CD4-positive, alpha-beta T cell treated with Interleukin-17A for 4 hours (primary cell): ENCODE measurements around the gene OARD1.

Experiments used
- DNase-seq: peaks from one replicate; pipeline ENCODE4 v3.0.0-alpha.2; 2020; ENCODE audit warnings: mixed read lengths

OARD1 gene

DNA sequence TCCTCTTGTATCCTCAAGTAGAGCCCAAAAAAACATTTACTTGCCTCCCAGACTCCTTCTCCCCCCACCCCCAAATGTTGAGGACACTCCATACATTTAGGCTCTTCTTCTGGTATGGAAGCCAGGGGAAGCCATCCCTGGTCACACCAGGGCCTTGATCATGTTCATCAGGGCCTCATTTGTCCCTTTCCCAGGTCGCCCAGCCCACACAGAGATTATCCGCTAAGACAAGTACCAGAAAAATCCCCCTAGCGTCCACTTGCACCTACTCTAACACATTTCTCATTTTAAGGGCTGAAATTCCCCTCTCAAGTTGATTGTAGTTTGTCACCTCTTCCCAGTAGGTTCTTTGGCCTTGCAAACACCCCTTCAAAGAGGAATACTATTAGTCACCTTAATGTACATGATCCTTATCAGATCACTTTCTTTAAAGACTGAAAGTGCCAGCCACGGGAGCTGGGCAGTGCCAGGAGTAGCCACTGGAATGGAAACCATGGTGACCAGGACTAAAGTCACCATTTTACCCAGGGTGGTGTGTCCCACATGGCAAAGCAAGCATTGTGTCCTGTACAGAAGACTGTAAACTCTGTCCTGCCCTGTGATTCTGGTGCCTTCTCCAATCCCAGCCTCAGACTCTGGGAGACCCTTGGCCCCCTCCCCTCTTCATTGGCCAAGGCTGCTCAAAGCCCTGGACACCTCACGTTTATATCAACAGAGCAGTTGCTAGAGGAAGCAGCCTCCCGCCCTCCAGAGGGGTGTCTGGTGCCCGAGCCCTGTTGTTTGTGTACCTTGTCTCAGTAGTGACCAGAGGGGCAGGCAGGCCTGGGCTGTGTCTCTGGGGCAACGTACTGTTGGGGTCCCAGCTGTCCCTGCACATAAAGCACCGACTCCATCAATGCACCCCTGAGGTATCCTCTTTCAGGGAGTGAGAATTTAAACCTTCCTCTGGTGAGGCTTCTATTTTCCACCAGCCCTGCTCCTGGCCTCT, 24.1 kb downstream of the OARD1 start:
- DNase-seq: no peak

DNA sequence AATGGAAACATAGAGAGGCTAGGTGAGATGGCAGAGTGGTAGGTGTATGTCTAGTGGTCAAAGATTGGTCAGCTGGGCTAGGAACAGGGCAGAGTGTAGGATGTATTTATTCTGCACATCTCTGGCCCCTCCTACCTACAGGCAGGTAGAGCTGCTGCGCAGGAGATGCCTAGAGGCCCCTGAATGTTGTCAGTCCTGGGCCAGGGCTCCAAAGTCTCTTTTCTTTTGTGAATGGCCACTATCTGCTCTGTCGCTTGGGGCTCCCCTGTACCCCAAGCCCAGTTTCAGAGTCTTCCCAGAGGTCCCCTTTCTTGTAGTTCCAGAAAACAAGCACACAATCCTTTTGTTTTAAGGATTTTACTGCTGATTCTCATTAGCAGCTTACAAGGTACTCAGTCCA, 24.9 kb downstream of the OARD1 start:
- no peak for DNase-seq

DNA sequence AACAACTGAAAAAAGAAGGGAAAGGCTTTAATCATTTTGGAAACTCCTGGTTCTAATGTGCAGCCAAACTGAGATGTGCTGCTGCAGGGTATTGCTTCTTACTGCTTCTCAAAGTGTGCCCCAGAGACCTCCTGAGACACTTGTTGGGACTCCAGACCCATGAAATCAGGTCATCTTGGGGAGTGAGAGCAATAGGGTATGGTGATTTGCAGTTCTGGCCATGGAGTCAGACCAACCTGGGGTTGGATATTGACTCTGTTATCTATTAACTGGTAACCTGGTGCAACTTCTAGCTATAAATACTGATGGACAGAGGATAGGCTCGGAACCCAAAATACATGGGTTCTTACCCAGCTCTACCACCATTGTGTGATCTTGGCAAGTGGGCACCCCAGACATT, 26.1 kb downstream of the OARD1 start:
- DNase-seq: no peak

DNA sequence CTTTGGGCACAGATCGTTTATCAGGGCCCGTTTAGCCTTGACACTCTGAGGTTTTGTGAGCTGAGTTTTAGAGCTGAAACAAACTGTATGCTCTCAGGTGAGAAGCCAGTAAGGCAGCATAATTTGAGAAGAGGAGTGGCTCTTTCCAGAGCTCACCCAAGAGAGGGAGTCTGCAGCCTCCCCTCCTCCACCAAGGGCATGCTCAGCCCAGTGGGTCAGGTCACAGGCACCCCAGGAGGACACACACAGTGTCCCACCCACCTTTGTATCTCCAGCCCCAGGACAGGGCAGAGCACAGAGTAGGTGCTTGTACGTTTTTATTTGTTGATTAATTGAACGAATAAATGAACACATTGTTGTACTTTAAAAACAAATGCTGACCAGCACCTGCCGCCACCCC, 26.5 kb downstream of the OARD1 start:
- no peak for DNase-seq

DNA sequence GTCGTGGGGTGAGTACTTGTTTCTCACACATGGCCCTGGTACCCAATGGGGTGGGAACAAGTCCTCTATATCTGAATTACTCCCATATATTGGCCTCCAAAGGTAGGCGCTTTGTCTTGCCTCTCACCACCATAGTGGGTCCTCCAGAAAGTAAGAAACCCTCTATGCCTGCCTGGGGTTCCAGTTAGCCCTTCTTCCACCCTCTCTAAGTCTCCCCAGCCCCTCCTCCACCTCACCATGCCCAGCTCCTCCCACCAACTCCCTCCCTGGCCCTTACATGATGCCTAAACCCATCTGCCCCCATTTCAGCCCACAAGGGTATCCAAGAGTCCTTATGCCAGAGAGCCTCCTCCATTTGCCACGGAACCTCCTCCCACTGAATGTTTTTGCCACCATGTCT, 29.0 kb downstream of the OARD1 start:
- no peak for DNase-seq

DNA sequence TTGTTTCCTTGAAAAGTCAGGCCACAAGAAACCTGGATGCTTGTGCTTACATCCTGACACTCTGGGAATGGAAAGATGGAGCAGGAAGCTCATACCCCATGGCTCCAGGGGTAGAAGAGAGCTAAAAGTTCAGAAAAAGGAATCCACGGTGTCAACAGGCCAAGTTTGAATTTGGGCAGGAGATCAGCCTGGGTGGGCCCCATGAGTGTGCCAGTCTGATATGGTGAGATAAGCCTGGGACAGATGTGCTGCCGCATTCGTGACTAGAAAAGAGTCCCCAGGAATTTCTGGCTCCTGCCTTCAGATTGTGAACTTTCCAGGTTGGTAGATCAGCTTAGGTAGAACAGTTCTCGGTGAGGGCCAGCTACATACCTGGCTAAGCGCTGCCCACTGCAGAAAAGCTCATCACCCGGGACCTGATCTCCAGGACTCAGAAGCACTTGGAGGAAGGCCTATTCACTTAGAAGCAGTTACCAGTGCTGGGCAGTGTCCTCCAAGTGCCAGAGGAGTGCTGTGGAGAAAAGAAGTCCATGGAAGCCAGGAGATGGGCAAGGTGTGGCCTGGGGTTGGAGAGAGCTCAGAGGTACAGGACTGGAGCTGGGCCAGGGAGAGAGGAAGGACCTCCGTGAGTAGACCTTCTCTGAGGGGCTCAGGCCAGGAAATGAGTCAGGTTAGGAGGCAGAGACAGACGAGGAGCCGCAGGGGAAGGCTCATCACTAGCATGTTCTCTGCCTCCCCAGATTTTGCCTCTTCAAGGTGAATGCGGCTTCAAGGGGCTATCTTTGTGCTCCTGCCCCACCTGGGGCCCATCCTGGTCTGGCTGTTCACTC, 29.7 kb downstream of the OARD1 start, which contains the start of gene TSPO2:
TSS of gene TSPO2 (plus strand) at position 242 of the 830 bp plus-strand sequence. CDS start at position 761, 519 bp downstream.
- DNase-seq: no peak

DNA sequence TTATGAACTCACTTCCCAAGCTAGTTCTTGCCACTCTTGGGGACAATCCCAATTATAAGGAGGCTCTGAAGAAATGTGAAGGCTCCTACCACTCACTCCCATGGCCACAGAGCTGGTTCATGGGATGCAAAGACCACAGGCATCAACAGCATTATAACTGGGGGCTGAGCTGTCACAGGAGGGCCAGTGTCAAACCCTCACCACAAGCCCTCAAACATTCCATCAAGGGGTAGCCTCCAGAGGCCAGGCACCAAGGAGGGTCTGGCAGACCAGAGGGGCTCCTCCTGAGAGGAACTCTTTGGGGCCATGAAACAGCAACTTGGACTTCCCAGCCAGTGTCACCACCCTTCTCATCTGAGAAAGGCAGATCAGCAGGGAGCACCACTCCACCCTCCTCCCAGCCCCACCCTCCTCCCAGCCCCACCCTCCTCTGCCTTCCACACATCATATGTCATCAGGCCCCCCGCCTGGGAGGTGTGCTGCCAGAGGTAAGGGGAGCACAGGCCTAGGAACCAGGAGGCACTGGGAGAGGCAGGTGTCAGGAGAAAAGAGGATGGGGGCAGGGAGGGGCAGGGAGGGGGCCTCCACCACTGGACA, 31.1 kb downstream of the OARD1 start:
- DNase-seq: no peak

DNA sequence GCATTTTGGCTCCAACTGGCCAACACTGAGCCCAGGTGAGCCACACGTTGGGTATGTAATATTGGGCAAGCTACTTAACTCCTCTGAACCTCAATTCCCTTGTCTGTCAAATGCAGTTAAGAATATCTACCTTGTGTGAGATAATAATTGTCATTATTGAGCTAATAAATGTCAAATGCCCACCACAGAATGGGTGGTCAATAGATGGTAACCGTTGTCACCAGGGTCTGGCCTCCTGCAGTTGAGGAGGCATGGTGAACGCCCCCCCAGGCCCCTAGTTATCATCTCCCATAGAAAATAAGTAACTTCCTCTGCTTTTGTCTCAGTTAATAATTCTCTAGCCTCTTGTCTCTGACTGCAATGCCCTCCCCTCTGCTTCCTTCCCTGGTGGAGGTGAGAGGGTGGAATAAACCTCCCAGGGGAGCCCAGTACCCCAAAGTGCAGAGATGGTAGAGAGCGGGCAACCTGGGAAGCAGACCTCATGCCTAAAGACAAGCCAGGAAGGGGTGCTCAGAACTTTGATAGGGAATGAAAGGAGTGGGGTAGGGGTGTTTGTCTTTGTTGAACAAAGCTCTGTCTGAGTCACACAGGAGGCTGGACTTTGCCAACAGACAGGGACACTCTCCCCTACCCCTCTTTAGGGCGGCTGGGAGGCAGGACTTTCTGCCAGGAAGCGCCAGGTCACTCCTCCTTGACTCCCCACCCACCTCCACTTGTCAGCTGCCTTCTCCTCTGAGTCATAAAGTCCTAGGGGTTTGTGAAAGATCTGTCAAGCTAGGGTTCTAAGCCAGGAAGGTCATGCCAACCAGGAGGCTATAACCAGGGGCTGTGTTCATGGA, 31.8 kb downstream of the OARD1 start:
- DNase-seq: no peak

DNA sequence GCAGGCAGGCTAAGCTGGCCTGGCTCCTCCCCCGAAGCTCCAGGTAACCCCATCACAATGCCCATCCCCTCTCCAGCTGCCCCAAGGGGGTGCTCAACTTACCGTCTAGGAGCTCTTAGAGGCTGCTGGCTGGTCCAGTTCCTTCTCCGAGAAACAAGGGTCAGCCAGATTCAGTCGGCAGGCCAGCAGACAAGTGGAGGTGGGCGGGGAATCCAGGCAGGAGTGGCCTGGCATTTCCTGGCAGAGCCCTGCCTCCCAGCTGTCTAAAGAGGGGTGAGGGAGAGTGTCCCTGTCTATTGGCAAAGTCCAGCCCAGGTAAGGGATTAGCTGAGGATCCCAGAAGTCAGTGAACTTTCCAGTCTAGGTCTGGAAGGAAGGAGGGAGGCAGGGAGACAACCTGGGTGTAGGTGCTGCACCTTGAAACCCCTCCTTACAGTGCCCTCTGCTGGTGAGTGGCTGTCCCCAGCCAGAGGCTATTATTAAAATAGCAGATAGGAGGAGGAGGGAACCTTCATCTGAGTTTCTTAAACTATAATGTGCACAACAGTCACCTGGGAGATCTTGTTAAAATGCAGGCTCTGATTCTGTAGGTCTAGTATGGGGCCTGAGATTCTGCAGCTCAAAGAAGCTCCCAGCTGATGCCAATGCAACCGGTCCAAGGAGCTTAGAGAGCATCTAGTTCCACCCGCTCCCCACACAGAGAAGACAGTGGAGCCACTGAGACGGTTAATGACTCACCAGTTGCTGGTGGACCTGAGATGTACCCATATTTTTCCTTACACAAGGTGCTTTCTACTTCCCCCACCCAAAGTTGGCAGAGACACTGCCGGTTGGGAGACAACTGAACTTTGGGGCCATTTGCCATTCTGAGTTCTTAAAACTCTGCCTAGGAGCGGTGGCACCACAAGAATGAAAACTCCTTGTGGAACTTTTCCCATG, 32.8 kb downstream of the OARD1 start, which contains the start of gene UNC5CL:
TSS of gene UNC5CL (minus strand) at position 162 of the 939 bp plus-strand sequence. CDS start 4,147 bp downstream, outside the sequence.
- peak; percentile 71 for DNase-seq

DNA sequence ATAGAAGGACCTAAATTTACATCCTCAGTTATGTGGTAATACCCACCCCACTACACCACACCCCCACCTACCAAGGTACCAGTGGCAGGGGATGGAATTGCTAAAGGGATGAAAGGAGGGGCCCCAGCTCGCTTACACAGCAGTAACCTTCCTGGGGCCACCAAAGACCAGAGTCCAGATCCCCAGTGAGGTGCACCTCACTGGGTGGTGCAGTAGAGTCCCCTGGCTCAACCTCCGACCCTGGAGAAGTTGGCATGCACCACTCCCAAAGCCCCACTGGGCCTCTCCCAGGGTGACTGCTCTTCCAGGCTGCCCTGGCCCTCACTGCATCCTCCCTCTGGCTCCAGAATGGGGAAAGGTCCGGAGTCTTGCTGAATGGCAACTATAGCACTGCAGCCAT, 34.0 kb downstream of the OARD1 start:
- no peak for DNase-seq

DNA sequence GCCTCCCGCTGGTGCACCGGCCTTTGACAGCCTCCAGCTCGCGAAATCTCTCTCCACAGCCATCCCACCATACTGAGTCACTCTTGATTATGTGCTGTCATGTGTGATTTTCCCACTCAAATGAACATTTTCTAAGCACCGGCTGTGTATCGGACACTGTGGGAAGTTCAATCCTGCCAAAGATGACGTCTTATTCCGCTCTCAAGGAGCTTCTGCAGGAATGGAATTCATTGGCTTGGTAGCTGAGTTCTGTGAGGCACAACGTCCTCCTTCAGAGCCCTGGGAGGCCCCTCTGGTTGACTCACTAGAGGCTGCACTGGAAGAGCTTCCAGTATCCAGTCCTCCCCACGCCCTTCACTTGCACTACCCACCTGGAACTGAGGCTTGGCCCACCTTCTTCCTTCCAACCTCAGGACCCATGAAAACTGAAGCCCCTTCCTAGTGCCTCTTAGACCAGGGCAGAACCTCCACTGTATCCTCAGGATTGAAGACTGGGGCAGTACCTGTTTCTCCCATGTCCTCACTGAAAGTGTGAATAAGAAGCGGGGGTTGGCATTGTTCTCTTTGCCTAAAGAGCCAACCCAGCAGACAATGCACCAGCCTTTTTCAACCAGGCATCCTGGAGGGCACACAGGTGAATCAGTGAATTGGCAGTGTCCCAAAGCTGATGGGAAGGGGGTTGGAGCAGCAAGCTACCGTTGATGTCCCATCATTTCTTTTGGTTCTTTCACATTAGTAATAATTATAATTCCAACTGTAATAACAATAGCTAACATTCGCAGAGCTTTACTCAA, 34.9 kb downstream of the OARD1 start:
- no peak for DNase-seq

DNA sequence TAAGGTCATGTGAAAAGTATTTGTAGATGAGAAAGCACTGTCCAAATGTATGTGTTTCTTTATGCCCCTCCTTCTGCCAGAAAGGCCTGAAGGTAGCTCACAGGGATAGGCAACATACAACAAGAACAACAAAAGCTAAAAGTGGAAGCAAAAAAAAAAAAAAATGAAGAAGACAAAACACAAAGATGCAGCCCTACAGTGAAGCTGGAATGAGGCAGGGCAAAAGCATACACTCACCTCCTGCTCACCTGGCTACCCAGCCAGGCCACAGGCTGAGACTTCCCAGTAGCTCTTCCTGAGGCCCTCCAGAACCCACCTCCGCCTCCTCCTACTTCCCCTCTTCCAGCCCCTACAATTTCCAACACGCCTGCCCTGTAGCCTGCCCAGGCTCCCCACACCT, 35.6 kb downstream of the OARD1 start:
- no peak for DNase-seq

DNA sequence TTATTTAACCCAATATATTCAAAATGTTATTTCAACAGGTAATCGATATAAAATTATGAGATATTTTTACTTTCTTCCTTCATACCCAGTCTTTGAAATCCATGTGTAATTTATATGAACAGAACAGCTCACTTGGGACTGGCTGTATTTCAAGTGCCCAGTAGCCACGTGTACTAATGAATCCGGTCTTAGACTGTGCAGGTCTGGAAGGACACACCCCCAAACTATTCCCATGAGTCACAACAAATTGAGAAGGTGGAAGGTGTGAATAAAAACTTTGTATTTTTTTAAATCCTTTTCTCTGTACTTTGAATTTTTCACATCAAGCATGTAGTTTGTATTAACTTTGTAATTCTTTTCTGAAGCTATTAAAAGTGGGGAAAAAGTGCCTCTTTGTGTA, 36.0 kb downstream of the OARD1 start:
- DNase-seq: no peak

DNA sequence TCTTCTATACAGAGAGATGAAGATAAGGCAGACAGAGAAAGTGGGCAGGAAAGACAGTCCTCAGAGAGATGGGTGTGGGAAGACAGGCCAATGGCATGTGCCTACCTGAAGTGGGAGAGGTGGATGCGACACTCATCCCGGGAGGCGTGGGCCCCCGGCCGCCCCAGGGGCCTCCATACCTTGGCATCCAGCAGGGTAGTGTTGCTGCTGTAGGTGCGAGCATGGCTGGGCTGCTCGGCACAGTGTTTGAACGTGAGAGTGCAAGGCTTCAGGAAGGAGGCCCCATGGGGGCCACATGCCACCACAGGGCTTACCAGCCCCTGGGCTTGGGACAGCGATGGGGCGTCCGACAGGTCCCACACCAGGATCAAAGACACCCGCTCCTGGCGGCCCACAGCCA, 38.4 kb downstream of the OARD1 start:
- DNase-seq: no peak

DNA sequence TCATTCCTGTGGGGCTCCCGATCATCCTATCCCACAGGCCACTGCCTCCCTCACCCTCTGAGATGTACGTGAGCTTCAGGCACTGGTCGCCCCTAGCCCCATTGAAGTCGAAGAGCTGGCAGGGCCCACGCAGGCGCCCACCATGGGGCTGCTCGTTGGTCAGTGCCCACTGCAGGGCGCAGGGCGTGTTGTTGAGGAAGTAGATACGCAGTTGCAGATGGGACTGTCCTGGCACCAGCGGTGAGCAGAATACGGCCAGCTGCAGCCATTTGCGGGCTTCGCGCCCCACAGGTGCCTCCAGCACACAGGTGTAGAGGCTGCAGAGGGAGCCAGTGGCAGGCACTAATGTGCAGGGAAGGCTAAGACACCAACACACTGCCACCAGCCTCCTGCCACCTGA, 39.3 kb downstream of the OARD1 start:
- DNase-seq: no peak

DNA sequence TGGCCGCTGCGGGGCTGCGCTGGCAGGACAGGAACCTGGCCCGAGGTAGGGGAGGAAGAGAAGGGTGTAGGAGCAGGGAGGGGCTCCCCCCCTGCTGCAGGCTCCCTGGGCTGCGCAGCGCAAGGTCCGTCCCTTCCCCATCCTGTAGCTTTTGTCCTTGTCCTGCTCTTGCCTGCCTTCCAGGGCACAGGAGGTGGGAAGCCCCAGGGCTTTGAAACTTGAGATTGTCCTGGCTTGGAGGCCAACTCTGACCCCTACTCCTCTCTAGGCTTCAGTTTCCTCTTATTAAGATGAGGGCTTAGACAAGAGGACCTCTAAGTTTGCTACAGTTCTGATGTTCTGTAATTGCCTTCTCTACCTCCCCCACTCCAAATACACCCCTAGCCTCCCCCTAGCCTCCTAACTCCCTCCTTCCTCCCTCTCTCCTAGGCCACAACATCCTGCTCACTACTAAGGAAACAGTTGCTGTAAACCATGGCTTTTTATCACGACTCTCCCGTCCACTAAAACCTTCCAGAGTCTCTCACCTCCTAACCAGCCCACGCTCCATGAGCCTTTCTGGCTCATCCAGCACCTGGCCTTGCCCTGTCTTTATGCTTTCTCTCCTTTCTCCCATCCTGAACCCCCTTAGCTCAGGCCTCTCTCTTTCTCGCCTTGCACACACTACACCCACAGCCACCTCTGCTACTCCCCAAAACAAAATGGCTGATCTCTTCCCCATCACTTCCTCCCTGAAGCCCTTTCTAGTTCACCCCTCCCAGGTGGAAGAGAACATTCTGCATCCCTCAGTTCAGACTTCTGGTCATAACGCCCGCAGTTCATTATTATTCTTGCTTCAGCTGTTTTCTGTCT, 43.4 kb downstream of the OARD1 start:
- DNase-seq: no peak

DNA sequence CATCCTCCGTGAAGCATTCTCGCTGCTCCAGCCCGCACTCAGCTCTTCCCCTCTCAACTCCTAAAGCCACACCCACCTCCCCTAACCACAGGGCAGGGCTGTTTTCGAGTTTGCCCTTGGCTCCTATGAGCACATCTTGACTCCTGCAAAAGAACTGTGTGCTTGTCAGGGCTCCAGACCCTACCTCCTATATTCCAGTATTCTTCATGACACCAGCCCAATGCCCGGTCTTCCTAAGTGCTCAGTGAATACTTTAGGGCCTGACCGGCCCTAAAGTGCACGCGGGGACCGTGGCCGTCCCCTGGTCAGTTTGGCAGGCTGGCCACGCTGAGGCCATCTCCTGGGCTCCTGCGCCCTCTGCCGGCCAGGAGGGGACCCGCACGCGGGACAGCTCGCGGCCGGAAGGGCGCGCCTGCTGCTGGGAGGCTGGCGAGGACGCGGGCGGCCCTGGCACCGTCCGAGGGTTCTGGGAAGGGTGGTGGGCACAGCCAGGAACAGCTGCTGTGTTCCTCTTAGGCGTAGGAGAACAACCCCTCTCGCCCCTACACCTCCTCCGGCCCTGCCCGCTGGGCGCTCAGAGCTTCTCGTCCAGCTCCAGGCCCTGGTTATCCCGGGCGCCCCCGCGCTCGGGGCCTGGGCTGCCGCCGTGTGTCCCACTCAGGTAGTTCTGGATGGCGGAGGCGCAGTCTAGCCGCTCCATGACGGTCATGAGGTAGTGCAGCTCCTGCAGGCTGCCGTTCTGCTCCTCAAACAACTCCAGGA, 44.2 kb downstream of the OARD1 start:
- DNase-seq: peak; percentile 79

DNA sequence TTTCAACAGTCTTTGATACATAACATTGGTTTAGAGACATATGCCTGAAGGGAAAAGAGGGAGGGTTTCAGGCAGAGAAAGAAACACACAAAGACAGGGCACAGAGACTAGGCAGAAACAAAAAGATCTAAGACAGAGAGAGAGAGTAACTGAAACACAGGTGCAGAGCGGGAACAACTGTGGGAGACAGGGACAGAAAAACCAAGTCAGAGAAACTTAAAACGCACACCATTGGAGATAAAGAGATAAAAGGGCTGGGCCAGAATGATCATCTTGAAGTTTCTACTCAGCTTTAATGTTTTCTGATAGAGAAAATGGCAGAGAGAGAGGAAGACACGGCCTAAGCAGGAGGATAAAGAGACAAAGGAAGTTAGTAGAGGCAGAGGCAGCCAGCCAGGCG, 44.9 kb downstream of the OARD1 start:
- no peak for DNase-seq
